K562 (cell line): ENCODE results near the gene OR2C1. TPM values are rescaled to one million over a fixed set of nuclear protein-coding genes. Genes with fewer than 3 reads are reported as not detected.
A peak's percentile ranks its signal among the peaks of the same experiment; 100 is the strongest.

Source experiments
- BDP1 ChIP-seq: IDR thresholded peaks from 3 replicates; pipeline ENCODE4 v1.6.1; 2011; ENCODE audit not compliant: insufficient read length, insufficient read depth
- CREBBP ChIP-seq: IDR thresholded peaks from one replicate; pipeline ENCODE4 v1.6.1; 2012; ENCODE audit warnings: low read depth, mild to moderate bottlenecking, control low read depth, inconsistent platforms, low read length
- FOXA3 ChIP-seq, 2 experiments: fragments of 450-650 bp in 1 of 2; sonication (generic) in 1 of 2; formaldehyde crosslinking; IDR thresholded peaks in 1 of 2; conservative IDR thresholded peaks in 1 of 2; 2 replicates each; pipeline versions ENCODE4 v1.4.0 to v1.8.0; 2020 to 2022; ENCODE audit warnings: mild to moderate bottlenecking in 2 of 2, missing genetic modification reagents in 1 of 2
- FOXJ2 ChIP-seq: fragments of 200-800 bp; sonication (Bioruptor generic); IDR thresholded peaks from 2 replicates; pipeline ENCODE4 v1.6.1; 2016; ENCODE audit warnings: missing genetic modification characterization, missing compliant biosample characterization
- FUS ChIP-seq: fragments of 200-400 bp; formaldehyde crosslinking; optimal IDR thresholded peaks from 2 replicates; pipeline ENCODE3; 2017; ENCODE audit warnings: low read depth, low read length
- KLF13 ChIP-seq: fragments of 450-650 bp; IDR thresholded peaks from 2 replicates; pipeline ENCODE4 v1.6.1; 2016; ENCODE audit warnings: missing genetic modification characterization, low read depth, mild to moderate bottlenecking, missing compliant biosample characterization, moderate library complexity, borderline replicate concordance
- ZFP1 ChIP-seq: fragments of 450-650 bp; formaldehyde crosslinking; IDR thresholded peaks from 2 replicates; pipeline ENCODE4 v1.4.0; 2020; ENCODE audit warnings: mild to moderate bottlenecking, mixed read lengths
- ZKSCAN1 ChIP-seq: fragments of 150-350 bp; IDR thresholded peaks from 2 replicates; pipeline ENCODE4 v1.6.1; 2016; ENCODE audit warnings: low read depth, low read length
- ZKSCAN8 ChIP-seq: fragments of 200-800 bp; sonication (Bioruptor generic); IDR thresholded peaks from 2 replicates; pipeline ENCODE4 v1.6.1; 2016; ENCODE audit warnings: missing genetic modification characterization, missing compliant biosample characterization
- ZNF124 ChIP-seq: sonication (generic); formaldehyde crosslinking; IDR thresholded peaks from 2 replicates; pipeline ENCODE4 v1.8.1; 2022; ENCODE audit warnings: missing genetic modification reagents
- ZNF23 ChIP-seq: fragments of 250-450 bp; sonication (Bioruptor Pico); IDR thresholded peaks from 2 replicates; pipeline ENCODE4 v1.4.0; 2020; ENCODE audit warnings: mild to moderate bottlenecking
- ZNF316 ChIP-seq: fragments of 450-650 bp; IDR thresholded peaks from 2 replicates; pipeline ENCODE4 v1.6.1; 2016
- ZNF785 ChIP-seq: fragments of 250-450 bp; sonication (Bioruptor Pico); IDR thresholded peaks from 2 replicates; pipeline ENCODE4 v1.4.0; 2020; ENCODE audit warnings: mild to moderate bottlenecking
- ZSCAN32 ChIP-seq: fragments of 450-650 bp; formaldehyde crosslinking; IDR thresholded peaks from 2 replicates; pipeline ENCODE4 v1.4.0; 2020; ENCODE audit warnings: mild to moderate bottlenecking, moderate library complexity
- polyA plus RNA-seq, 8 experiments: library from polyadenylated mRNA; depleted of rRNA in 4 of 8; stranded (reverse) in 5 of 8; unstranded in 3 of 8; fragments of >200 nt; fragmentation: Nextera tagmentation in 2 of 8; fragmentation: Illumina TruSeq in 1 of 8; extraction: Ambion mirVana in 2 of 8; extraction: Trizol in 1 of 8; gene quantifications; 2 replicates each; pipeline versions ENCODE4 v1.2.1 to v1.2.3, GENCODE V29; 2011 to 2014; ENCODE audit warnings: inconsistent platforms in 1 of 8, missing spikeins in 1 of 8
- total RNA-seq, 7 experiments: library from RNA; depleted of rRNA in 6 of 7; stranded (reverse); fragments of >200 nt in 6 of 7; fragmentation: Illumina TruSeq in 2 of 7; extraction: Trizol in 2 of 7; gene quantifications; 2 replicates each; pipeline versions ENCODE4 v1.2.1 to v1.2.3, GENCODE V29; 2011 to 2021; ENCODE audit warnings: low replicate concordance in 1 of 7
- TF ChIP-seq, protein P1 (sequence below): IDR thresholded peaks from 2 replicates; pipeline ENCODE4 v1.6.1; 2012; ENCODE audit warnings: low read depth, low read length, improper control_type of control experiment, borderline replicate concordance
- TF ChIP-seq, protein P2 (sequence below): sonication (generic); formaldehyde crosslinking; IDR thresholded peaks from 2 replicates; pipeline ENCODE4 v1.8.1; 2023; ENCODE audit warnings: mild to moderate bottlenecking, missing genetic modification reagents
- TF ChIP-seq, protein P3 (sequence below): fragments of 450-650 bp; formaldehyde crosslinking; IDR thresholded peaks from 2 replicates; pipeline ENCODE4 v1.4.0; 2020; ENCODE audit warnings: mild to moderate bottlenecking
- TF ChIP-seq, protein P4 (sequence below): fragments of 450-650 bp; IDR thresholded peaks from 2 replicates; pipeline ENCODE4 v1.6.1; 2018; ENCODE audit not compliant: partially characterized antibody

The OR2C1 gene
- total and polyA plus RNA-seq, 9 of the 15 experiments (the other 6 are each of a cell fraction or from before 2014, with no cell fraction given): not detected

DNA sequence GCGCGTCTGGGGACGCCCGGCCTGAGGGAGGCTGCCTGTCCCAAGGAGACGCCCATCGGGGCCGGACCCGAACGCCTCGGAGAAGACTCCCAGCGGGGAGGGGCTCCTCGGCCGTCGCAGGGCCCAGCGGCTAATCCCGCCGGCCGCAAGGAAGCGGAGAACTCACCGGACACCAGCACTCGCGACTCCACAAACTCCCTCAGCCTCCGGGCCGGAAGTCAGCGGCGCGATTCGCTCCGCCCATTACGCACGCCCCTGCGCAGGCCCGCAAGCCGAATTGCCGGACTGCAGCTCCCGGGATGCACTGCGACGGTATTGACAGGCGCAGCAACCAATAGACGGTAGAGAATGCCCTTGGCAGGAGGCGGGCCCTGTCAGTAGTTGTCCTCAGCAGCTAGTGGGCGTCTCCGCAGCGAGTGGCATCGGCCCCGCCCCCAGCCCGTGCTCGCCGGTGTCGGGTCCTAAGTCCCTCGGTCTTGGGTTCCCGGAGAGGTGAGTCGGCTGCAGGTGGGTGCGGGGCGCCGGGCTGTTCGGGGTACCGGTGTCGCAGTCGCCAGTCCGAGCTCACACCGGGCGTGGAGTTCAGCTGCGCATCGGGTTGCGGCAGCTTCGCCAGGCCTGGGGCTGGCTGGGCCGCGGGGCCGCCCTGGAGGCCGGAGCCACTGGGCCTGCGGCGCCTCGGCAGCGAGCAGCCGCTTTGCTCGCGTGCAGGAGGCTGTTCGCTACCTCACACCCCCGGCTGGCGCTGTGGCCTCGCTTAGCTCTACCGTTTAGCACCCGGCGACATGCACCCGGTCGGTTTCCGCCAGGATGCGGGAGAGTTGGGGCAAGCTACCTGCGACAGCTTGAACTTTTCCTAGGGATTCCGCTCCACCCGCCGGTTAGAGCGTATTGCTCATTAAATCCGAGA is 45.3 kb downstream of the OR2C1 start, which contains the start of the genes ZNF174 and ZSCAN32 (continued):
- TF ChIP-seq ZNF23 (no peak), FOXJ2 (tag) (no peak), ZNF316 (no peak), CREBBP (no peak), ZKSCAN1 (no peak; the same call in 1 of the 2 replicates), KLF13 (tag) (peak; percentile 91), FOXA3 (CRISPR knock-in tag; conservative IDR thresholded peaks at IDR 0.05 in 1 of 2, IDR thresholded peaks at IDR 0.05 in 1 of 2) (peak in 1 of 2 experiments; percentile 52; a peak in 1 of 4 replicates), ZNF785 (CRISPR knock-in tag) (no peak), BDP1 (no peak), ZSCAN32 (CRISPR knock-in tag) (no peak), ZFP1 (CRISPR knock-in tag) (no peak), FUS (no peak), ZNF124 (CRISPR knock-in tag) (peak; percentile 32; the same call in 1 of the 2 replicates), ZKSCAN8 (CRISPR knock-in tag) (no peak)
- TF ChIP-seq, protein P1, sequence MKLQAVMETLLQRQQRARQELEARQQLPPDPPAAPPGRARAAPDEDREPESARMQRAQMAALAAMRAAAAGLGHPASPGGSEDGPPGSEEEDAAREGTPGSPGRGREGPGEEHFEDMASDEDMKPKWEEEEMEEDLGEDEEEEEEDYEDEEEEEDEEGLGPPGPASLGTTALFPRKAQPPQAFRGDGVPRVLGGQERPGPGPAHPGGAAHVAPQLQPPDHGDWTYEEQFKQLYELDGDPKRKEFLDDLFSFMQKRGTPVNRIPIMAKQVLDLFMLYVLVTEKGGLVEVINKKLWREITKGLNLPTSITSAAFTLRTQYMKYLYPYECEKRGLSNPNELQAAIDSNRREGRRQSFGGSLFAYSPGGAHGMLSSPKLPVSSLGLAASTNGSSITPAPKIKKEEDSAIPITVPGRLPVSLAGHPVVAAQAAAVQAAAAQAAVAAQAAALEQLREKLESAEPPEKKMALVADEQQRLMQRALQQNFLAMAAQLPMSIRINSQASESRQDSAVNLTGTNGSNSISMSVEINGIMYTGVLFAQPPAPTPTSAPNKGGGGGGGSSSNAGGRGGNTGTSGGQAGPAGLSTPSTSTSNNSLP: no peak
- TF ChIP-seq, protein P2, sequence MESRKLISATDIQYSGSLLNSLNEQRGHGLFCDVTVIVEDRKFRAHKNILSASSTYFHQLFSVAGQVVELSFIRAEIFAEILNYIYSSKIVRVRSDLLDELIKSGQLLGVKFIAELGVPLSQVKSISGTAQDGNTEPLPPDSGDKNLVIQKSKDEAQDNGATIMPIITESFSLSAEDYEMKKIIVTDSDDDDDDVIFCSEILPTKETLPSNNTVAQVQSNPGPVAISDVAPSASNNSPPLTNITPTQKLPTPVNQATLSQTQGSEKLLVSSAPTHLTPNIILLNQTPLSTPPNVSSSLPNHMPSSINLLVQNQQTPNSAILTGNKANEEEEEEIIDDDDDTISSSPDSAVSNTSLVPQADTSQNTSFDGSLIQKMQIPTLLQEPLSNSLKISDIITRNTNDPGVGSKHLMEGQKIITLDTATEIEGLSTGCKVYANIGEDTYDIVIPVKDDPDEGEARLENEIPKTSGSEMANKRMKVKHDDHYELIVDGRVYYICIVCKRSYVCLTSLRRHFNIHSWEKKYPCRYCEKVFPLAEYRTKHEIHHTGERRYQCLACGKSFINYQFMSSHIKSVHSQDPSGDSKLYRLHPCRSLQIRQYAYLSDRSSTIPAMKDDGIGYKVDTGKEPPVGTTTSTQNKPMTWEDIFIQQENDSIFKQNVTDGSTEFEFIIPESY (CRISPR knock-in tag): 0 out of 2 replicates have a peak, but pooled peaks have one; percentile 24
- TF ChIP-seq, protein P3, sequence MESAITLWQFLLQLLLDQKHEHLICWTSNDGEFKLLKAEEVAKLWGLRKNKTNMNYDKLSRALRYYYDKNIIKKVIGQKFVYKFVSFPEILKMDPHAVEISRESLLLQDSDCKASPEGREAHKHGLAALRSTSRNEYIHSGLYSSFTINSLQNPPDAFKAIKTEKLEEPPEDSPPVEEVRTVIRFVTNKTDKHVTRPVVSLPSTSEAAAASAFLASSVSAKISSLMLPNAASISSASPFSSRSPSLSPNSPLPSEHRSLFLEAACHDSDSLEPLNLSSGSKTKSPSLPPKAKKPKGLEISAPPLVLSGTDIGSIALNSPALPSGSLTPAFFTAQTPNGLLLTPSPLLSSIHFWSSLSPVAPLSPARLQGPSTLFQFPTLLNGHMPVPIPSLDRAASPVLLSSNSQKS (CRISPR knock-in tag): no peak
- TF ChIP-seq, protein P4, sequence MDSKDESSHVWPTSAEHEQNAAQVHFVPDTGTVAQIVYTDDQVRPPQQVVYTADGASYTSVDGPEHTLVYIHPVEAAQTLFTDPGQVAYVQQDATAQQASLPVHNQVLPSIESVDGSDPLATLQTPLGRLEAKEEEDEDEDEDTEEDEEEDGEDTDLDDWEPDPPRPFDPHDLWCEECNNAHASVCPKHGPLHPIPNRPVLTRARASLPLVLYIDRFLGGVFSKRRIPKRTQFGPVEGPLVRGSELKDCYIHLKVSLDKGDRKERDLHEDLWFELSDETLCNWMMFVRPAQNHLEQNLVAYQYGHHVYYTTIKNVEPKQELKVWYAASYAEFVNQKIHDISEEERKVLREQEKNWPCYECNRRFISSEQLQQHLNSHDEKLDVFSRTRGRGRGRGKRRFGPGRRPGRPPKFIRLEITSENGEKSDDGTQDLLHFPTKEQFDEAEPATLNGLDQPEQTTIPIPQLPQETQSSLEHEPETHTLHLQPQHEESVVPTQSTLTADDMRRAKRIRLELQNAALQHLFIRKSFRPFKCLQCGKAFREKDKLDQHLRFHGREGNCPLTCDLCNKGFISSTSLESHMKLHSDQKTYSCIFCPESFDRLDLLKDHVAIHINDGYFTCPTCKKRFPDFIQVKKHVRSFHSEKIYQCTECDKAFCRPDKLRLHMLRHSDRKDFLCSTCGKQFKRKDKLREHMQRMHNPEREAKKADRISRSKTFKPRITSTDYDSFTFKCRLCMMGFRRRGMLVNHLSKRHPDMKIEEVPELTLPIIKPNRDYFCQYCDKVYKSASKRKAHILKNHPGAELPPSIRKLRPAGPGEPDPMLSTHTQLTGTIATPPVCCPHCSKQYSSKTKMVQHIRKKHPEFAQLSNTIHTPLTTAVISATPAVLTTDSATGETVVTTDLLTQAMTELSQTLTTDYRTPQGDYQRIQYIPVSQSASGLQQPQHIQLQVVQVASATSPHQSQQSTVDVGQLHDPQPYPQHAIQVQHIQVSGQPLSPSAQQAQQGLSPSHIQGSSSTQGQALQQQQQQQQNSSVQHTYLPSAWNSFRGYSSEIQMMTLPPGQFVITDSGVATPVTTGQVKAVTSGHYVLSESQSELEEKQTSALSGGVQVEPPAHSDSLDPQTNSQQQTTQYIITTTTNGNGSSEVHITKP: no peak
